Measurements from ENCODE around the gene RALA.
A peak's percentile ranks its signal among the peaks of the same experiment; 100 is the strongest.

Gene RALA

GRCh38 chr7:39623047-39623731 lies at the start of gene RALA:
Gene RALA (plus strand): TSS chr7:39623572. CDS start chr7:39686668, 63,096 bp downstream.
- peak; percentile 96 for DNase-seq

- DNase-seq: no peak
Observed at GRCh38 chr7:39574673-39575349, 48.6 kb upstream of the RALA start.

GRCh38 chr7:39577229-39577874 lies 46.0 kb upstream of the RALA start:
- no peak for DNase-seq

- peak; percentile 81 for DNase-seq
Observed at GRCh38 chr7:39580149-39580874, 43.1 kb upstream of the RALA start.

- DNase-seq: no peak
Observed at GRCh38 chr7:39582536-39582935, 40.8 kb upstream of the RALA start.

- no peak for DNase-seq
Observed at GRCh38 chr7:39583539-39583938, 39.8 kb upstream of the RALA start.

GRCh38 chr7:39587393-39587792 lies 36.0 kb upstream of the RALA start:
- DNase-seq: no peak

- no peak for DNase-seq
Observed at GRCh38 chr7:39588416-39588815, 35.0 kb upstream of the RALA start.

- no peak for DNase-seq
Observed at GRCh38 chr7:39589323-39590111, 33.9 kb upstream of the RALA start.

GRCh38 chr7:39592586-39592985 lies 30.8 kb upstream of the RALA start:
- DNase-seq: no peak

- DNase-seq: no peak
Observed at GRCh38 chr7:39594988-39595620, 28.3 kb upstream of the RALA start.

GRCh38 chr7:39602351-39602750 lies 21.0 kb upstream of the RALA start:
- DNase-seq: no peak

GRCh38 chr7:39603924-39604323 lies 19.4 kb upstream of the RALA start:
- DNase-seq: no peak

GRCh38 chr7:39605087-39605486 lies 18.3 kb upstream of the RALA start:
- no peak for DNase-seq

GRCh38 chr7:39606352-39606751 lies 17.0 kb upstream of the RALA start:
- DNase-seq: no peak

GRCh38 chr7:39606941-39607340 lies 16.4 kb upstream of the RALA start:
- DNase-seq: no peak

GRCh38 chr7:39607865-39608264 lies 15.5 kb upstream of the RALA start:
- no peak for DNase-seq

- DNase-seq: no peak
Observed at GRCh38 chr7:39608278-39608677, 15.1 kb upstream of the RALA start.

GRCh38 chr7:39609113-39609934 lies 14.0 kb upstream of the RALA start:
- peak; percentile 59 for DNase-seq

- DNase-seq: no peak
Observed at GRCh38 chr7:39609935-39610263, 13.5 kb upstream of the RALA start.

GRCh38 chr7:39613577-39613976 lies 9.8 kb upstream of the RALA start:
- DNase-seq: no peak

Data from right forelimb (tissue), 1 donor.